TTC549 (cell line): ENCODE data around the gene PDE6A.
"Not testable (repeated sequence)": the region's sequence is repeated elsewhere in the genome, so short reads cannot be mapped to it uniquely, and the experiment has no call there.

Source experiments
- FAIRE-seq: peaks from 2 replicates; lab custom pipeline; 2012; peaks lifted over from hg19 to GRCh38; lab: Jason Lieb, UNC

The PDE6A gene

DNA sequence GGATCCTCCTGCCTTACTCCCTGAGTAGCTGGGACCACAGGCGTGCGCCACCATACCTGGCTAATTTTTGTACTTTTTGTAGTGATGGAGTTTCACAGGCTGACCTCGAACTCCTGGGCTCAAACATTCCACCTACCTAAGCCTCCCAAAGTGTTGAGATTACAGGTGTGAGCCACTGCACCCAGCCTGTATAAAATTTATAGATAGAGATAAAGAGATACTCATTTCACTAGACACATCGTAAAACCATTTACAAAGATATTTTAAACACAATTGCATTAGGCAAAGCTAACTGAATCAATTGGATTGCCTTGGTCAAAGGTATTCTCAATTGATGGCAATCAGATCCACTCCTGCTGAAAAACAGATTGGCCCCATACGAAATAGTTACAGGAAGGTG, 52.0 kb downstream of the PDE6A start:
- no peak for FAIRE-seq

- peak; percentile 39 for FAIRE-seq
Observed at GRCh38 chr5:149888280-149888679, 56.3 kb downstream of the PDE6A start.

GRCh38 chr5:149887622-149888183, 56.9 kb downstream of the PDE6A start:
- no peak for FAIRE-seq

DNA sequence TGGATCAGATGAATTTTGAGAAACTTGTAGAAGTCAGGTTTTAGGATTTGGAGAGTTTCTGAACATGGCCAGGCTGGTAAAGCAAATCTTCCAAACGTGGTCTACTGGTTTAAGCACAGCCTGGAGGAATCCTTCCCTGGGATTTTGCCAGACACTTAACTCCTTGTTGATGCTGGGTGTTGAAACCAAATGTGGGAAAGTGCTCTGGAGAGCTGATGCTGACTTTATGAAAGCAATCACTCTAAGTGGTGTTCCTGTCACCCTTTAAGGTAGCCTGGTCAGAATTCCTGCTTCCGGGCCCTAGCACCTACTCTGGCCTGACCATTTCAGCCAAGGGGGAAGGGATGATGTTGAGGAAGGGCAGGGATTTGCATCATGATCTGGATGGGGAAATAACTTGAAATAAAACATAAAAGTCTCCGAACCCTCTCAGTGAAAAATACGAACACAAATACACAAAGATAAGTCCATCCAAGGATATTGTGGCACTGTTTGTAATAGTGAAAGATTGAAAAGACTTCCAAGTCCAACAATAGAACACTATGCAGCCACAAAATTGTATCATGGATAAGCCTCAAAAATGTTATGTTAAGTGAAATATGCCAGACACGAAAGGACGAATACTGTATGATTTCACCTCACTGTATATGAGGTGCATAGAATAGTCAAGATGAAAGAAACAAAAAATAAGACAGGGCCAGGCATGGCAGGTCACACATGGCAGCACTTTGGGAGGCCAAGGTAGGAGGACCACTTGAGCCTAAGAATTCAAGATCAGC, 57.7 kb downstream of the PDE6A start:
- no peak for FAIRE-seq

DNA sequence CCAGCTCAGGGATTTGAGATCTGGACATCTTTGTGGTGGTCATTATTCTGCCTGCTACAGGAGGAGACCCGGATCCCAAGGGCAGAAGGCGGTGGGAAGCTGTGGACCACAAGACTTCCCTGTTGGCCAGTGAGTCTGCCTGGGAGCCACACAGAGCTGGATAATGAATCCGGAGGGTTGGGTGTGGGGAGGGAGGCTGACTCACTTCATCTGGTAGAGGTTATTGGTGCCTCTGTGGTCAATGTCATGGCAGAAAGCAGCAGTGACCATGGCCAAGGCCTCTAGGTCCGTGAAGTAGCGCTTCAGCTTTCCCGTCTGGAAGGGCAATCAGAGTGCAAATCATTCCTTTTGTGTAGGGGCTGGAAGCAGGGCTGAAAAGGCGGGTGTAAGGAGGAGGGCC, 58.5 kb downstream of the PDE6A start:
- FAIRE-seq, result no peak

- no peak for FAIRE-seq
Observed at GRCh38 chr5:149885513-149885912, 59.1 kb downstream of the PDE6A start.

DNA sequence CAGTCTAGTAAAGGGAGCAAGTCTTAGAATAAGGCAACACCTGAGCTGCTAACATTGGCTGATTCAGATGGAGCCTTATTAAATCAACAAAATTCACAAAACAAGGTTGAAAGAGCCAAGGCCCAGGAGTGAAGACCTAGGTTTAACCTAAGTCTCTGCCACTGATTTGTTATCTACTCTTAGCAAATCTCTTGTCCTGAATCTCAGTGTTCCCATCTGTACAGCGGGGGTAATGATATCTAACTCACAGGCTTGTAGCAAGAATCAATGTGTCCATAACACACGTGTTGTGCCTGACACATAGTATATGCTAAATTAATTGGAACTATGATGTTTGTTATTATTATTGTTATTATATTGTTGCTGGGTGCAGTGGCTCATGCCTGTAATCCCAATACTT, 61.0 kb downstream of the PDE6A start:
- no peak for FAIRE-seq

- not testable (repeated sequence) for FAIRE-seq
Observed at GRCh38 chr5:149882633-149883032, 62.0 kb downstream of the PDE6A start.

- no peak for FAIRE-seq
Observed at GRCh38 chr5:149881874-149882273, 62.7 kb downstream of the PDE6A start.

GRCh38 chr5:149881069-149881622, 63.4 kb downstream of the PDE6A start:
- FAIRE-seq, result no peak

GRCh38 chr5:149879593-149879992, 65.0 kb downstream of the PDE6A start:
- FAIRE-seq, result not testable (repeated sequence)

GRCh38 chr5:149878371-149878770, 66.2 kb downstream of the PDE6A start:
- no peak for FAIRE-seq

- FAIRE-seq, result no peak
Observed at GRCh38 chr5:149873896-149874295, 70.7 kb downstream of the PDE6A start.

DNA sequence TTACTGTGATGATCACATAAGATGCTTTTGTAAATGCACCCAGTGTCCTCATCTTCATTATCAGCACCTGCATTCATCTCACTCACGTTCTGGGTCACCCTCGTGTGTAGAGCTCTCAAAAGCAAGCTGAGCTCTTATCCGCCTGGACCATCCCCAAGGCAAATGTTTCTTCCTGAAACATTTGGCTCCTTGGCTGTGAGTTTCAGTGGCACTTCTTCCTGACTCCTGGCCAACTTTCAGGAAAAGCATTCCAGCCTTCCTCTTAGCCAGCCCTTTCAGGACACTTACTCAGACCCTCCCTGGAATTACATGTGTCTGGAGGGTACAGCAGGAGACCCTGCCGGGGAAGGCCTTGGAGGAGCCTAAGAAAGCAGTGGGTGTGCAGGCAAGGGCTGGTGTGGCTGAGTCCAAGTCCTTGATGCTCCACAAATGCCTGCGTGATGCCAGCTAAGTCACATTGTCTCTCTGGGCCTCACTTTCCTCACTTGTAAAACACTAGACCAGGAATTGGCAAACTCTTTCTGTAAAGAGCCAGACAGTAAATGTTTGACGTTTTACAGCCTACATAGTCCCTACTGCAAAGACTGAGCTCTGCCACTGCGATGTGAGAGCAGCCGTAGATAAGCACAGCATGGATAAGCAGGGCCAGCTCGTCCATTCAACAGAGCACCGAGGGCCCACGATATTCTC, 72.1 kb downstream of the PDE6A start:
- FAIRE-seq, result no peak

- no peak for FAIRE-seq
Observed at GRCh38 chr5:149871471-149871870, 73.1 kb downstream of the PDE6A start.

- FAIRE-seq, result no peak
Observed at GRCh38 chr5:149870697-149871096, 73.9 kb downstream of the PDE6A start.

GRCh38 chr5:149870232-149870631, 74.4 kb downstream of the PDE6A start:
- FAIRE-seq, result no peak

DNA sequence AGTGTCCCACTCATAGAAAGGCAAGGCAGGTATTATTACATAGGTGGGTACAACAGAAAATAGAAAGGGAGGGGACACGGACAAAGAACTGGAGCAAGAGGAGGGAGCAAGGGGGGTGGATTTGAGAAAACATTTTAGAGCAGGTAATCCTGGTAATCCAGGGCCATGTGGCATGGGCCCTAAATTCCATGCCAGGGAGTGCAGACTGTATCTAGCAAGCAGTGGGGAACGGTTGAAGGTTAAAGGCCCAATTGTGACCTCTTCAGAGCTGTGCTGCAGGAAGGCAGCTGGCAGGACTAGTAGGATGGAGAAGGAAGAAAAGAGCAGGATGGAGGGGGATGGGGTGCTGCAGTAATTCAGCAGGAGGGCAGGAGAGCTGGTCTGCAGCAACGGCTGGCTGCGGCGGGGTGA, 75.2 kb downstream of the PDE6A start:
- FAIRE-seq, result no peak

GRCh38 chr5:149865746-149866145, 78.8 kb downstream of the PDE6A start:
- FAIRE-seq, result no peak

DNA sequence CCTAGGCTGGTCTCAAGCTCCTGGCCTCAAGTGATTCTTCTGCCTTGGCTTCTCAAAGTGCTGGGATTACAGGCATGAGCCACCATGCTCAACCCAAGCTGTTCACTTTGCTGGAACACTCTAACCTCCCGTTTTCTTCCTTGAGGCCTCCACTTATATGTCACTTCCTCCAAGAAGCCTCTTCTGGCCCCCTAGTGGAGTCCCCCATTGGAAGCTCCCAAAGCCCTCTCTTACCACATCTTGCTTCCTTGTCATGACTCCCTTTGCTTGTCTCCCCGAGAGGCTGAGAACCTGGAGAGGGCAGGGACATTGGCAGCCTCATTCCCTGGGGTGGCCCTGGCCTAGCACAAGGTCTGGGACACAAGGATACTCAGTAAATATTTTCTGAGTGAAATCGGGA, 80.8 kb downstream of the PDE6A start:
- no peak for FAIRE-seq

DNA sequence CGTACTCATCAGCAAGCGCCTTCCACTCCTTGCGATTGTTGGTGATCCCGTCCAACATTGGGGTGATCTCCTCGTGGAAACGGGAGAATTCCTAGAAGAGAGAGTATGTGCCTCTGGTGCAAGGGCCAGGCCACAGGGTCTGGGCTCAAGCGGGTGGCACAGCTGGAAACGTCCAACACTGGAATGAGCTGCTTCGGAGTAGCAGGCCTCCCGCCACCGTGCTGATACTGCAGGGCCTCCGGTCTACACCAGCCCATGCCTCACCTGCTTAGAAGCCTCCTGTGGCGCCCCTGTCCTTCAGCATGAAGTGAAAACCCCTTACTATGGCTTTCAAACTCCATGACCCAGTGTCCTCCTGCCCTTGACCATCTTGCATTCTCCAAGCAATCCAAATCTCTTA, 81.4 kb downstream of the PDE6A start:
- FAIRE-seq, result no peak

DNA sequence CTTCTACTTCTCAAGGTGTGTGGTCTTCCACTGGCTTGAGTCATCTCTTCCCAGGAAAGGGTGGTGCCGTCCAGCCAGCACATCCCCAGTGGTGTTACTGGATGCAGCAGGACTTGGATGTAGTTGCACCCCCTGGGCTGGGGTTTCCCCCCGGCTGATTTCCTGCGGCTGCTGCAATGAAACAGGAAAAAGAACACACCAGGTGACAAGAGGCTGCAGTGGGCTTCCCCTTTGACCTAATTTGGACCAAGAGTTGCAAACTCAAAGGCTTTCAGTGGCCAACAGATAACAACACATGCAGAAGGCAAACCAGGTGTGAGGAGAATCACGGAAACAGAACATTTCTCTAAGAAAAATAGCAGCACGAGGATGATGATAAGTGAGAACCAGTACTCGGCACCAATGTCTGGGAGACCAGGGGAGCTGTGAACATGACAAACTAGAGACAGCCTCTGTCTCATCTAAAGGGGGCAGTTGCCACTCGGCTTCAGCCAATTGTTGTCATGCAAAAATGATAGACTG, 83.7 kb downstream of the PDE6A start:
- FAIRE-seq, result no peak

- FAIRE-seq, result no peak
Observed at GRCh38 chr5:149859746-149860145, 84.8 kb downstream of the PDE6A start.
